ENCODE results near the gene PRRC2C. TPM values are rescaled to one million over a fixed set of nuclear protein-coding genes. Genes with fewer than 3 reads are reported as not detected.
"Not testable (repeated sequence)": the region's sequence is repeated elsewhere in the genome, so short reads cannot be mapped to it uniquely, and the experiment has no call there.

The PRRC2C gene
- polyA plus RNA-seq, 2 of the 4 experiments (the other 2 are of a cell fraction) = 50.3 to 96.3 TPM

- 80% methylated on average over 1 of the region's 1 CpG for WGBS (ENCODE audit: missing lambda C conversion rate)
- no peak for FAIRE-seq
- POLR2A ChIA-PET = no interaction called here
- CTCF ChIA-PET = interaction anchor here (1.0 kb wide), 1 partner anchor 31 kb away, joined by 3 read pairs; no protein-coding TSS in a partner anchor
- TF ChIP-seq MYC (IDR thresholded peaks at IDR 0.05; ENCODE audit: borderline replicate concordance, low read length) = no peak
- no peak for TF ChIP-seq FOXS1 (CRISPR knock-in tag; IDR thresholded peaks at IDR 0.05)
- no peak for TF ChIP-seq ZNF302 (CRISPR knock-in tag; IDR thresholded peaks at IDR 0.05)
- TF ChIP-seq KDM1A (IDR thresholded peaks at IDR 0.05; ENCODE audit: low read depth) = no peak
- no peak for TF ChIP-seq JUN (IDR thresholded peaks at IDR 0.05)
- TF ChIP-seq TFCP2L1 (CRISPR knock-in tag; IDR thresholded peaks at IDR 0.05) = no peak
- TF ChIP-seq KDM5A (IDR thresholded peaks at IDR 0.05) = no peak
- no peak for TF ChIP-seq POLR2A (IDR thresholded peaks at IDR 0.05; ENCODE audit: low read length)
- no peak for TF ChIP-seq NFE2L2 (conservative IDR thresholded peaks at IDR 0.05; ENCODE audit: low read length)
- TF ChIP-seq NPAS2 (CRISPR knock-in tag; IDR thresholded peaks at IDR 0.05; ENCODE audit: borderline replicate concordance) = no peak
- TF ChIP-seq, protein P1, sequence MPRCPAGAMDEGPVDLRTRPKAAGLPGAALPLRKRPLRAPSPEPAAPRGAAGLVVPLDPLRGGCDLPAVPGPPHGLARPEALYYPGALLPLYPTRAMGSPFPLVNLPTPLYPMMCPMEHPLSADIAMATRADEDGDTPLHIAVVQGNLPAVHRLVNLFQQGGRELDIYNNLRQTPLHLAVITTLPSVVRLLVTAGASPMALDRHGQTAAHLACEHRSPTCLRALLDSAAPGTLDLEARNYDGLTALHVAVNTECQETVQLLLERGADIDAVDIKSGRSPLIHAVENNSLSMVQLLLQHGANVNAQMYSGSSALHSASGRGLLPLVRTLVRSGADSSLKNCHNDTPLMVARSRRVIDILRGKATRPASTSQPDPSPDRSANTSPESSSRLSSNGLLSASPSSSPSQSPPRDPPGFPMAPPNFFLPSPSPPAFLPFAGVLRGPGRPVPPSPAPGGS (IDR thresholded peaks at IDR 0.05) = no peak
- no peak for TF ChIP-seq SREBF2 (IDR thresholded peaks at IDR 0.05)
- no peak for TF ChIP-seq CBX8 (IDR thresholded peaks at IDR 0.05)
- TF ChIP-seq, protein P2, sequence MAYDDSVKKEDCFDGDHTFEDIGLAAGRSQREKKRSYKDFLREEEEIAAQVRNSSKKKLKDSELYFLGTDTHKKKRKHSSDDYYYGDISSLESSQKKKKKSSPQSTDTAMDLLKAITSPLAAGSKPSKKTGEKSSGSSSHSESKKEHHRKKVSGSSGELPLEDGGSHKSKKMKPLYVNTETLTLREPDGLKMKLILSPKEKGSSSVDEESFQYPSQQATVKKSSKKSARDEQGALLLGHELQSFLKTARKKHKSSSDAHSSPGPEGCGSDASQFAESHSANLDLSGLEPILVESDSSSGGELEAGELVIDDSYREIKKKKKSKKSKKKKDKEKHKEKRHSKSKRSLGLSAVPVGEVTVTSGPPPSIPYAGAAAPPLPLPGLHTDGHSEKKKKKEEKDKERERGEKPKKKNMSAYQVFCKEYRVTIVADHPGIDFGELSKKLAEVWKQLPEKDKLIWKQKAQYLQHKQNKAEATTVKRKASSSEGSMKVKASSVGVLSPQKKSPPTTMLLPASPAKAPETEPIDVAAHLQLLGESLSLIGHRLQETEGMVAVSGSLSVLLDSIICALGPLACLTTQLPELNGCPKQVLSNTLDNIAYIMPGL (CRISPR knock-in tag; IDR thresholded peaks at IDR 0.05; ENCODE audit: borderline replicate concordance) = no peak
- no peak for ATAC-seq
- H3K4me1 ChIP-seq = no peaks in the 10 kb centered on the region
- H3K4me2 ChIP-seq = no peak overlapping the region
- no peaks in the 10 kb centered on the region for H3K9me3 ChIP-seq
- H3K27ac ChIP-seq = no peak overlapping the region
- DNase-seq (ENCODE audit: low read depth in 1 of 2, low spot score in 1 of 2) = no peak
- no peak overlapping the region for H3K4me3 ChIP-seq
Measured at GRCh38 chr1:171613282-171613681, 128.0 kb downstream of the PRRC2C start.

DNA sequence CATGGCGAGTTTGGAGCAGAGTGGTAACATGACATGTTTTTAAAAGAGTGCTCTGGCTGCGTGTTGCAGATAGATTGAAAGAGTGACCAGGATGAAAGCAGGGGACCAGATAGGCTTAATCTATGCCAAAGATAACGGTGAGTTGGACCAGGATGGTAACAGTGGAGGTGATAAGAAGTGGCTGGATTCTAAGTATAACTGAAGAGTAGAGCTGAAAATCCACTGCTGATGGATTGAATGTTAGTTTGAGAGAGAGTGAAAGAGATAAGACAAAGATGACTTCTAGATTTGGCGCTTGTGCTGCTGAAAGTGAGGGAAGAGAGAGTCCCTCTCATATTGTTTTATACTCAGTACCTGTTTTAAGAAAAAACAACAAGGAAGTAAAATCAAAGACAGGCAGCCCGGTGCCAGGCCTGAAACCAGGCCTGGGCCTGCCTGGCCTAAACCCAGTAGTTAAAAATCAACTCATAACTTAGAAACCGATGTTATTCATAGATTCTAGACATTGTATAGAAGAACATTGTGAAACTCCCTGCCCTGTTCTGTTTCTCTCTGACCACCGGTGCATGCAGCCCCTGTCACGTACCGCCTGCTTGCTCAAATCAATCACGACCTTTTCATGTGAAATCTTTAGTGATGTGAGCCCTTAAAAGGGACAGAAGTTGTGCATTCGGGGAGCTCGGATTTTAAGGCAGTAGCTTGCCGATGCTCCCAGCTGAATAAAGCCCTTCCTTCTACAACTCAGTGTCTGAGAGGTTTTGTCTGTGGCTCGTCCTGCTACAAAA lies 130.0 kb downstream of the PRRC2C start:
- DNase-seq (ENCODE audit: low read depth in 1 of 2, low spot score in 1 of 2); CTCF ChIA-PET; ATAC-seq; POLR2A ChIA-PET; H3K4me2 ChIP-seq; H3K4me1 ChIP-seq; H3K27ac ChIP-seq; FAIRE-seq; H3K9me3 ChIP-seq; H3K4me3 ChIP-seq: not testable (repeated sequence)
- WGBS (ENCODE audit: missing lambda C conversion rate) = 66% methylated on average over 14 of the region's 14 CpGs

- ATAC-seq = no peak
Measured at GRCh38 chr1:171616586-171616985, 131.3 kb downstream of the PRRC2C start.

More at GRCh38 chr1:171616586-171616985, 131.3 kb downstream of the PRRC2C start:
- Histone ChIP-seq H3K27ac (no peak overlapping the region), H3K4me1 (no peaks in the 10 kb centered on the region), H3K4me2 (no peak overlapping the region), H3K9me3 (no peaks in the 10 kb centered on the region), H3K4me3 (no peak overlapping the region)
- TF ChIP-seq FOSB (CRISPR knock-in tag; IDR thresholded peaks at IDR 0.05) = no peak
- no peak for TF ChIP-seq TFCP2L1 (CRISPR knock-in tag; IDR thresholded peaks at IDR 0.05)
- TF ChIP-seq, protein P2 (CRISPR knock-in tag; IDR thresholded peaks at IDR 0.05; ENCODE audit: borderline replicate concordance) = no peak
- no peak for TF ChIP-seq GATA3 (IDR thresholded peaks at IDR 0.05; ENCODE audit: borderline replicate concordance)
- TF ChIP-seq CHD2 (IDR thresholded peaks at IDR 0.05; ENCODE audit: low read length, partially characterized antibody) = no peak
- TF ChIP-seq CBX2 (IDR thresholded peaks at IDR 0.05; ENCODE audit: borderline replicate concordance, low read depth) = no peak
- no peak for TF ChIP-seq ELK1 (IDR thresholded peaks at IDR 0.05; ENCODE audit: low read depth, low read length)
- ChIA-PET POLR2A (no interaction called here), CTCF (no interaction called here)
- WGBS (ENCODE audit: missing lambda C conversion rate) = 49% methylated on average over 2 of the region's 2 CpGs
- FAIRE-seq (no peak), DNase-seq (ENCODE audit: low read depth in 1 of 2, low spot score in 1 of 2) (no peak)

All from A549 (cell line).